Left forelimb (tissue), 1 donor: ENCODE data around the gene SFTPD.
"Not testable (repeated sequence)": the region's sequence is repeated elsewhere in the genome, so short reads cannot be mapped to it uniquely, and the experiment has no call there.

Experiments
- DNase-seq: peaks from one replicate; pipeline ENCODE4 v3.0.0-alpha.2; 2018; ENCODE audit warnings: low spot score

SFTPD gene

DNA sequence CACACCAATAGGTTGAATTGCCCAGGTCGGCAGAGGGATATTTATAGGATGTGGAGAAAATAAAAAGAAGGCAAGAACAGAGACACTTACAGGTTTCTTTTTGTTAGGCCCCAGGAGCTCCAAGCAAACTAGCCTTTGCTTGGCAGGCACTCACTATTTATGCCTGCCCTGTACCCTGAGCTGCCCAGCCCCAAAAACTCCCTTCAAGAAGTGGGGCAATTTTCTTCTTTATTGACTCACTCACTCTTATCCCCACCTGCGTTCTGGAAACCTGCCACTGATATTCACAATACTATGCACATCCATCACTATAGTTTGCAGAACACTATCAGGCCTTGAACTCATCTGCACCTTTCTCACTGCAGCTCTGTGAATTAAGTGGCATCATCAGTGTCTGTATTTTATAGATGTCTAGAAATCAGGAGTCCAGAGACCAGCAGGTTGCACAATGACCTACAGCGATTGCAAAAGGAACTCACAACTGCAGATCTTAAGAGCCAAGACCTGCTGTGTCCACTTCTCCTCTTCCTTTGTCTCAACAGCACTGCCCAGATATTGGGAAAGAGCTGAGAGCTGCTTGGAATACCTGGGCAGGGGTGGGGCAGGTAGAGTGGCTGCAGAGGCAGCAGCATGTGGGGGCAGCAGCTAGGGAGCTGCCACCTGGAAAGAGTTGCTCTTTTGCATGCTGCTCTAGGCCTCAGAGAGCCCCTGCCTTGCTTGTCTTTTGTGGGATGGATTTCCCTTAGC is at the start of gene SFTPD:
TSS of gene SFTPD (minus strand) at position 130 of the 747 bp plus-strand sequence. CDS start 2,446 bp downstream, outside the sequence.
- no peak for DNase-seq

GRCh38 chr10:79995979-79996634 is 47.2 kb upstream of the SFTPD start:
- DNase-seq, result peak; percentile 67

DNA sequence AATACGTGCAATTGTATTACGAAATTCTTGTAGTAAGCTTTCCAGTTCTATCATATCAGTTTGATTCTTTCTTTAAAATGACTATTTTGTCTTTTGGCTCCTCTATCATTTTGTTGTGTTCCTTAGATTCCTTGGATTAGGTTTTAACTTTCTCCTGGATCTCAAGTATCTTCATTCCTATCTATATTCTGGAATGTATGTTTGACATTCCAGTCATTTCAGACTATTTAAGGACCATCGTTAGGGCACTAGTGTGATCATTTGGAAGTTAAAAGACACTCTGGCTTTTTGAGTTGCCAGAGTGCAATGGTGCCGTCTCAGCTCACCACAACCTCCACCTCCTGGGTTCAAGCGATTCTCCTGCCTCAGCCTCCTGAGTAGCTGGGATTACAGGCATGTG is 45.7 kb upstream of the SFTPD start:
- DNase-seq, result no peak

DNA sequence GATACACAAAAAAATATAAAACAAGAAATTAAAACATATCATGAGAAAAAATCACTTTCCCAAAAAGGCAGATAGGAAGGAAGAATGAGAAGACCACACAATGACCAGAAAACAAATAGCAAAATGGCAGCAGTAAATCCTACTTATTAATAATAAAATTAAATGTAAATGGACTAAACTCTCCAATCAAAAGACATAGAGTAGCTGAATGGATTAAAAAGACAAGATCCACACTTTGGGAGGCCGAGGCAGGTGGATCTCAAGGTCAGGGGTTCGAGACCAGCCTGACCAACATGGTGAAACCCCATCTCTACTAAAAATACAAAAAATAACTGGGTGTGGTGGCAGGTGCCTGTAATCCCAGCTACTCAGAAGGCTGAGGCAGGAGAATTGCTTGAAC is 39.3 kb upstream of the SFTPD start:
- not testable (repeated sequence) for DNase-seq

GRCh38 chr10:79986661-79987060 is 37.8 kb upstream of the SFTPD start:
- not testable (repeated sequence) for DNase-seq

GRCh38 chr10:79985481-79986072 is 36.7 kb upstream of the SFTPD start:
- DNase-seq, result no peak

- DNase-seq, result no peak
Measured at GRCh38 chr10:79984851-79985250, 35.9 kb upstream of the SFTPD start.

DNA sequence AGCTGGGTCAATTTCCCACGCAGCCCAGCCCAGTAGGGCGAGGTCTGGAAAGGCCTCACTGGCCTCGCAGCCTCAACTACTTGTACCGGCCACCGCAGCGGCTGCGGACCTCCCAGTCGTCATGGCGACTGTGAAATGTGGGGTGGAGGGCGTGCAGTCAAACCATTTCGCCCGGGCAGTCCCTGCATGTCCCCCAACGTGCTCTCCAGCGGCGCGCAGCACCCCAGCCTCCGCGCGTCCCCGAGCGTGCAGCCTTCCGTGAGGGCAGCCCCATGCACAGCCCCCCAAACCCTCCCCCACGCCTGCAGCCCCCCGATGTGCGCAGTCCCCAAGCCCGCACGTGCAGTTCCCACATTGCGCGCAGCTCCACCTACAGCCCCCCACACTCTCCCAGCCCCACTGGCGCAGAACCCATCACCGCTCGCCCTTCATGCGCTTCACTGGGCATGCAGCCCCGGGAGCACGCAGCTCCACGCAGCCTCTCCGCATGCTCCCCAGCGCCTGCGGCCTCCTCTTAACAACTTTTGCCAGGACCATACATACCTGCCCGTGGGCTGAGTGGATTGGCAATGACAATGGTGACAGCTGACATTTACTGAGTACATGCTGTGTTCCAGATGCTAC is 34.5 kb upstream of the SFTPD start:
- DNase-seq, result no peak

- peak; percentile 67 for DNase-seq
Measured at GRCh38 chr10:79982861-79983260, 34.0 kb upstream of the SFTPD start.

DNA sequence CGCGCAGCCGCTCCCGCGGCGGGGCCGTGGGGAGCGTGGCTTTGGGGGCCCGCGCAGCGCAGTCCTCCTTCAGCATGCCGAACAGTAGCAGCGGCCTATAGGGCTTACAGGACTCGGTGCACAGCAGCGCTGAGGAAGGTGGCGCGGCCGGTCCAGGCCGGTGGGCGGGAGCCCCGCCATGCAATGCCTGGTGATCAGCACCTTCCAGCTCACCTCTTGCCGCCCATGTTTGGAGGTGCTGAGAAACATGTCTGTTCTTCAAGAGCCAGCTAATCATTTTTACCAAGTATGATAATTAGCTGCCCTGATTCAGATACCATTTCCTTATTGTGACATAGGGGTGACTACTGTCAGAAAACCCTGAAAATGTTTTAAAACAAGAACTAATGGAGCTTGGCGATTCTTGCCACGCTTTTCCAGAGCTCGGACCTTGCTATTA is 33.5 kb upstream of the SFTPD start:
- peak; percentile 70 for DNase-seq

DNA sequence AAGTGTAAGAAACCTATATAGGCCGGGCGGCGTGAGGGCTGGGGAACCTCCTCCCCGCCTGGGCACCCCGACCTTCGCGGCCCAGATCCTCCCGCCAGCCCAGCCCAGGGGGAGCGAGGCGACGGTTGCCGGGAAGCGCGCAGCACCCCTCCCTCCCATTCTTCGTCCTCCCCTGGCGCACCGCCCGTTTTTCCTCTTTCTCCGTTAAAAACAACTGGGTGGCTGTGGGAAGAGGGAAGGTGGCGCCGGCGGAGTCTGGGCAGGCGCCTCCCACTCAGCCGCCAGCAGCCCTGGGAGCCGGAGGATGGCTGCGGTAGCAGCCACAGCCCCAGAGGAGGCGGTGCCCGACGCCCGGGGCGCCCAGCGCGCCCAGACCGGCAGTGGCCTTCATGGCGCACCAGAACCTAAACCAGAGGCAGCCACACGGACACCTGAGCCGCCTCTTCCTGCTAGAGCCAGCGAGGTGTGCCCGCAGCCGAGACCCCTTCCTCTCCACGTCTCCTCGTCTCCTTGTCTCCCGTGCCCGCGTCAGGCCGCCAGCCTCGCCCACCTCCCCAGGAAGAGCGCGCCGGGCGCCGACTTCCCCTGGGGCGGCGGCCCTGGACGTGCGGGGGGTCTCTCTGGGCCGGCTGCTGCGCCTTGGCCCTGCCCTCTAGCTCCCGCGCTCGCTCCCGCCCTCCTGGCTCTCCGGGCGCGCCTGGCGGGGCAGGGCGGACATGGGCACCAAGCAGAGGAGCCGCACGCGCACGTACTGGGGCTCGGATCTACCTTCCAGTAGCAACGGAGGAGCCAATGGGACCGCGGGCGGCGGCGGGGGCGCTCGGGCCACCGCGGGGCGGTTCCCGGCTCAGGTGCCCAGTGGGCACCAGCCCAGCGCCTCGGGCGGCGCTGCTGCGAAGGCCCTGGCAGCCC is 32.8 kb upstream of the SFTPD start:
- DNase-seq, result peak; percentile 74

DNA sequence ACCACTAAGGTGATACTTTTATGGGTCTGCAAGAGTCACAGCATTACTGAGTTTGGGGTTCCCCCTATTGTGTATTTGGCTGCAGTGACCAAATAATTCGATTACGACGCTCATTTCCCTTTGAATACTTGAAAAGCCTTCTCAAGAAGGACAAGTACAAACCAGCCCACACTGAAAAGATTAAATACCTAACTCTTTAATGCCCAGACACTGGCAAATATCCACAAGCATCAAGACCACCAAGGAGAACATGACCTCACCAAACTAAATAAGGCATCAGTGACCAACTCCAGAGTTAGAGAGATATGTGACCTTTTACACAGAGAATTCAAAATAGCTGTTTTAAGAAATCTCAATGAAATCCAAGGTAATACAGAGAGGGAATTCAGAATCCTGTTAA is 31.8 kb upstream of the SFTPD start:
- no peak for DNase-seq

DNA sequence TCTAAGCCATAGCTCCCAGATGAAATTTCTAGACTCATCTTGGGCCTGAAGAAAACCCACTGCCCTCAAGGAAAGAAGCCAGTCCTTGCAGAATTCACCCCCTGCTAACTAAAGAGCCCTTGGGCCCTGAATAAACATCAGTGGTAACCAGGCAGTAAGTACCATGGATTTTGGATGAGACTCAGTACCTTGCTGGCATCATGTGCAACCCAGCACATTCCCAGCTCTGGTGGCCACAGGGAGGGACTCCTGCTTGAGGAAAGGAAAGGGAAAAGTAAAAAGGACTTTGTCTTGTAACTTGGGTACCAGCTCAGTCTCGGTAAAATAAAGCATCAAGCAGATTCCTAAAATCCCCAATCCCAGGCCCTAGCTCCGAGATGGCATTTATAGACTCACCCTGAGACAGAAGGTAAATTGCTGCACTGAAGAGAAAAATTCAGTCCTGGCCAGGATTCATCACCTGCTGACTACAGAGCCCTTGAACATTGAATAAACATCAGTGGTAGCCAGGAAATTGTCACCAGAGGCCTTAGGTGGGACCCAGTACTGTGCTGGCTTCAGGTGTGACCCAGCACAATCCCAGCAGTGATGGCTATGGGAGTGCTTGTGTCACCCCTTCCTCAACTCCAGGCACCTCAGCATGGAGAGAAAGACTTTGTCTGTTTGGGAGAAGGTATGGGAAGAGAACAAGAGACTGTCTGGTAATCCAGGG is 31.2 kb upstream of the SFTPD start:
- DNase-seq, result no peak

DNA sequence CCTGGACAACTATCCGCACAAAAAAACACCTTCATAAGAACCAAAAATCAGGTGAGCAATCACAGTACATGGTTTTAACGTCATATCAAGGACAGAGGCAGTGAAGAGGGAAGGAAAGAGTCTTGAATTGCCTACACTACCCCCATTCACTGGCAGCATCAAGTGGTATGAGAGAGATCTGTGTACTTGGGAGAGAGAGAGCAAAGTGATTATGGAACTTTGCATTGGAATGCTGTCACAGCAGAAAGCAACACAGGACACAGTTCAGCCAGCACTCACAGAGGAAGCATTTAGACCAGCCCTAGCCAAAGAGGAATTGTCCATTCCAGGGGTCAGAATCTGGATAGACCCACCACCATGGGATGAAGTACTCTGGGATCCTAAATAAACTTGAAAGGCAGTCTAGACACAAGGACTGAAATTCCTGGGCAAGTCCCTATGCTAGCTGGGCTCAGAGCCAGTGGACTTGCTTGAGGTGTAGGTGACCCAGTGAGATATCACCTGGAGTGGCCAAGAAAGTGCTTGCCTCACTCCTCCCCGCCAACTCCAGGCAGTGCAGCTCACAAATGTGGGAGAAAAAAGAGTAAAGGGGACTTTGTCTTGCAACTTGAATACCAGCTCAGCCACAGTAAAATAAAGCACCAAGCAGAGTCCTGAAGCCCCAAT is 30.5 kb upstream of the SFTPD start:
- no peak for DNase-seq

GRCh38 chr10:79976999-79977398 is 28.1 kb upstream of the SFTPD start:
- no peak for DNase-seq

DNA sequence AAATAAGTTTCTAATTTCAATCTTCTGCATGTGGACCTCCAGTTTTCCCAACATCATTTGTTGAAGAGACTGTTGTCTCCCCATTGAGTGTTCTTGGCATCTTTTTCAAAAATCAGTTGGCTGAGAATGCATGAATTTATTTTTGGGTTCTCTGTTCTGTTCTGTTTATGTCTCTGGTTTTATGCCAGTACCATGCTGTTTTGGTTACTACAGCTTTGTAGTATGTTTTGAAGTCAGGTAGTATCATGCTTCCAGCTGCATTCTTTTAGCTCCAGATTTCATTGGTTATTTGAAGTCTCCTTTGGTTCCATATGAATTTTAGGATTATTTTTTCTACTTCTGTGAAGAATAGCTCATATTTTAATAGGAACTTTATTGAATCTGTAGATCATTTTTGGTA is 21.2 kb upstream of the SFTPD start:
- DNase-seq, result no peak

DNA sequence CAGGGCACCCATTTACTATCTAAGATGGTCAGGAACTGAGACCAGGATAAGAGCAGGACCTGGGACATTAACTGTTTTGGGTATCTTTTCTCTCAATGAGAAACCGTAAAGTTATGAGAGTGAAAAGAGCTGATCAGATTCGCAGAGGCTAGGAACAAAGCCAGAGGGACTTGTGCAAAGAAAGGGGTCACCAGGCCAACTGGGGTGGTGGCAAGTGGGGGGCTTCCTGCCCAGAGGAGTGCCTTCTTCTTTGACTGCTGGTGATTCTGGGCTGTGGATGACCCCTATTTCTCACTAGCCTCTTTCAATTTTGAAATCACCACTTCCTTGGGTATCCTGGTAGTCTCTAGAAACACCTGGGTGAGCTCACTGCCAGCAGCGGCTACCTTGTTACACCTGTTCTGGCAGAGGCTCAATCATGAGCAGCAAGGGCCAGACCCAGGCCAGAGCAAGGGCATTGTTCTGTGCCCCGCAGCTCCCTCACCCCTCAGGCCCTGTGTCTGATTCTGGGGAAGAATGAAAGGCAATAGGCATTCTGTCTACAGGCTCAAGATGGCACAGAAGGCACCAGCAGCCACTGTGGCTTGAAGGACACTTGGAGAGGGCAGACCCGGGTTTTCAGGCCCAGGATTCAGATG is 999 bp downstream of the SFTPD start:
- DNase-seq, result peak; percentile 11

DNA sequence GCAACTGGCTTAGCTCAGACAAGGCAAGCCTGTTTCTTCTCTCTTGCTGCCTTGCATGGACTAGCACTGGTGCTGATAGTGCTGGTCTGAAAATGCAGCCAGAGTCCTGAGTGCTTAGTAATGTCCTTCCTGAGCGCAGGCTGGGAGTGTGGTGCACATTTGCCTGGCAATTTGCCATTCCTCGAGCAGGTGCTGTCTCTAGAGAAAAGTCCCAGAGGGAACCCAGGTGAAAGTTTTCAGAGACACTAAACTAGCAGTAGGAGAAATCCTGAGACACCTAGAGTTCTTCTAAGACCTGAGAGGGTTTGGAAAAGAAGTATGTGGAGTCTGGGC is 1.9 kb downstream of the SFTPD start:
- DNase-seq, result peak; percentile 61

- peak; percentile 60 for DNase-seq
Measured at GRCh38 chr10:79946271-79947082, 2.4 kb downstream of the SFTPD start.
